Glomerular visceral epithelial cell (primary cell): ENCODE results near the gene SCN9A.
"Not testable (repeated sequence)": the region's sequence is repeated elsewhere in the genome, so short reads cannot be mapped to it uniquely, and the experiment has no call there.

Experiments
- DNase-seq: peaks from one replicate; pipeline ENCODE4 v3.0.0-alpha.2; 2016; ENCODE audit errors: extremely low spot score

Gene SCN9A

GRCh38 chr2:166335284-166335683 is 40.5 kb downstream of the SCN9A start:
- DNase-seq, result no peak

GRCh38 chr2:166334805-166335204 is 40.9 kb downstream of the SCN9A start:
- no peak for DNase-seq

GRCh38 chr2:166333801-166334200 is 41.9 kb downstream of the SCN9A start:
- DNase-seq, result no peak

- no peak for DNase-seq
These were observed 43.6 kb downstream of the SCN9A start for GRCh38 chr2:166332106-166332505.

GRCh38 chr2:166331468-166331867 is 44.3 kb downstream of the SCN9A start:
- no peak for DNase-seq

- DNase-seq, result no peak
These were observed 46.3 kb downstream of the SCN9A start for GRCh38 chr2:166329465-166329864.

- no peak for DNase-seq
These were observed 47.6 kb downstream of the SCN9A start for GRCh38 chr2:166328147-166328546.

GRCh38 chr2:166321076-166321475 is 54.7 kb downstream of the SCN9A start:
- DNase-seq, result no peak

- DNase-seq, result no peak
These were observed 61.6 kb downstream of the SCN9A start for GRCh38 chr2:166314022-166314759.

- DNase-seq, result not testable (repeated sequence)
These were observed 62.9 kb downstream of the SCN9A start for GRCh38 chr2:166312863-166313262.

GRCh38 chr2:166307326-166307725 is 68.4 kb downstream of the SCN9A start:
- no peak for DNase-seq

- DNase-seq, result no peak
These were observed 71.1 kb downstream of the SCN9A start for GRCh38 chr2:166304656-166305055.

GRCh38 chr2:166302036-166302435 is 73.7 kb downstream of the SCN9A start:
- DNase-seq, result no peak

- DNase-seq, result no peak
These were observed 77.8 kb downstream of the SCN9A start for GRCh38 chr2:166297951-166298350.

GRCh38 chr2:166293984-166294383 is 81.8 kb downstream of the SCN9A start:
- no peak for DNase-seq

GRCh38 chr2:166285215-166285614 is 90.5 kb downstream of the SCN9A start:
- no peak for DNase-seq

- DNase-seq, result no peak
These were observed 91.4 kb downstream of the SCN9A start for GRCh38 chr2:166284359-166284758.

- DNase-seq, result no peak
These were observed 93.6 kb downstream of the SCN9A start for GRCh38 chr2:166282154-166282553.

- no peak for DNase-seq
These were observed 96.9 kb downstream of the SCN9A start for GRCh38 chr2:166278856-166279255.

- no peak for DNase-seq
These were observed 105.4 kb downstream of the SCN9A start for GRCh38 chr2:166270376-166270775.

GRCh38 chr2:166269322-166269721 is 106.4 kb downstream of the SCN9A start:
- DNase-seq, result no peak

- DNase-seq, result no peak
These were observed 117.9 kb downstream of the SCN9A start for GRCh38 chr2:166257859-166258258.

GRCh38 chr2:166256896-166257295 is 118.8 kb downstream of the SCN9A start:
- no peak for DNase-seq

GRCh38 chr2:166249318-166249717 is 126.4 kb downstream of the SCN9A start:
- no peak for DNase-seq
